ENCODE data around the gene LPA. TPM values are rescaled to one million over a fixed set of nuclear protein-coding genes. Genes with fewer than 3 reads are reported as not detected.
"Not testable (repeated sequence)": the region's sequence is repeated elsewhere in the genome, so short reads cannot be mapped to it uniquely, and the experiment has no call there.

The LPA gene
- total RNA-seq, 2 experiments from 2014 or later: not detected

DNA sequence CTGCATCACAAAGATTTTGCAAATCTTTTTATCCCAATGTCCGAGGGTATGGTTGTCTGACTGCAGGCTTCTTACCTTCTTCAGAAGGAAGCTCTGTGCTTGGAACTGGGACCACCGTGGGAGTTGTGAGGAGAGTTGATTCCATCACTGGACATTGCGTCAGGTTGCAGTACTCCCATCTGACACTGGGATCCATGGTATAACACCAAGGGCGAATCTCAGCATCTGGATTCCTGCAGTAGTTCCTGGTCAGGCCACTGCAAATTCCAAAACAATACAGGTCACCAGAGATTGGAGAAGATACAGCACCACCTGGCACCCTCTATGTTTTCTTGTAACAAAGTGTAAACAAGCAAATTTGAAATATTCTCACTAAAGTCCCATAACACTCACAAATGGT, 77.7 kb downstream of the LPA start:
- Histone ChIP-seq H3K27me3 (ENCODE audit: control insufficient read depth in 1 of 2, insufficient read depth in 2 of 2, low read length in 2 of 2) (peaks cover 0 to 5% of the 10 kb centered on the region in 2 experiments), H3K4me3 (ENCODE audit: low read length) (no peak overlapping the region), H3K27ac (ENCODE audit: low read depth in 1 of 2, low read length in 2 of 2) (no peak overlapping the region), H3K9me3 (ENCODE audit: control insufficient read depth in 1 of 2, insufficient read depth in 1 of 2, low read length in 2 of 2) (no peaks in the 10 kb centered on the region), H3K4me1 (ENCODE audit: insufficient read depth, low read length) (no peaks in the 10 kb centered on the region), H3K36me3 (ENCODE audit: insufficient read depth, low read length) (no peaks in the 10 kb centered on the region)
- H3K36me3 Mint-ChIP-seq (ENCODE audit: low read depth): no peaks in the 10 kb centered on the region
- peaks cover 2% of the 10 kb centered on the region for H3K9me3 Mint-ChIP-seq
- no peaks in the 10 kb centered on the region for H3K4me1 Mint-ChIP-seq (ENCODE audit: low read depth)
- no peak for ATAC-seq (ENCODE audit: poor library complexity)
- H3K4me3 Mint-ChIP-seq: no peak overlapping the region
- no peak overlapping the region for H3K27ac Mint-ChIP-seq
- ChIA-PET CTCF (no interaction called here), POLR2A (no interaction called here)
- TF ChIP-seq, protein P1, sequence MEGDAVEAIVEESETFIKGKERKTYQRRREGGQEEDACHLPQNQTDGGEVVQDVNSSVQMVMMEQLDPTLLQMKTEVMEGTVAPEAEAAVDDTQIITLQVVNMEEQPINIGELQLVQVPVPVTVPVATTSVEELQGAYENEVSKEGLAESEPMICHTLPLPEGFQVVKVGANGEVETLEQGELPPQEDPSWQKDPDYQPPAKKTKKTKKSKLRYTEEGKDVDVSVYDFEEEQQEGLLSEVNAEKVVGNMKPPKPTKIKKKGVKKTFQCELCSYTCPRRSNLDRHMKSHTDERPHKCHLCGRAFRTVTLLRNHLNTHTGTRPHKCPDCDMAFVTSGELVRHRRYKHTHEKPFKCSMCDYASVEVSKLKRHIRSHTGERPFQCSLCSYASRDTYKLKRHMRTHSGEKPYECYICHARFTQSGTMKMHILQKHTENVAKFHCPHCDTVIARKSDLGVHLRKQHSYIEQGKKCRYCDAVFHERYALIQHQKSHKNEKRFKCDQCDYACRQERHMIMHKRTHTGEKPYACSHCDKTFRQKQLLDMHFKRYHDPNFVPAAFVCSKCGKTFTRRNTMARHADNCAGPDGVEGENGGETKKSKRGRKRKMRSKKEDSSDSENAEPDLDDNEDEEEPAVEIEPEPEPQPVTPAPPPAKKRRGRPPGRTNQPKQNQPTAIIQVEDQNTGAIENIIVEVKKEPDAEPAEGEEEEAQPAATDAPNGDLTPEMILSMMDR (IDR thresholded peaks at IDR 0.05): no peak
- H3K27me3 Mint-ChIP-seq: peaks cover 45% of the 10 kb centered on the region
- no peak for DNase-seq
- intact Hi-C loops (cut with DNase I, micrococcal nuclease): no loop called here

DNA sequence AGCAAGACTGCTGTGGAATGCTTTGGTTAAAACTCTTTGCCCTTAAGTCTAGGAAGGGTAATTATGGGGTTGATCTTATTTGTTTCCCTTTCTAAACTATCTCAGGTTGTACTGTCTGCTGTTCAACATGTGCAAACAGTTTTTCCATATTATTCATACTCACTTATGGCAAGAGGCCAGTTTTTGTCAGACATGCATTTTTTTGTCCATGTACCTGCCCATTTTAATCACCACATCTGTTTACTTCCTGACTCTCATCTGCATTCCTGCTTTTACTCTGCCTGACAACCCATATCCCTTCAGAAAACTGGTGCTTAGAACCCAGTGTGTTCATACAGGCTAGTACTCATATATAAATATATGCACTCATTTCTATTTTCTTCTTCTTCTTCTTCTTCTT, 80.3 kb downstream of the LPA start:
- H3K36me3 ChIP-seq (ENCODE audit: insufficient read depth, low read length): no peaks in the 10 kb centered on the region
- no peaks in the 10 kb centered on the region for H3K4me1 Mint-ChIP-seq (ENCODE audit: low read depth)
- no peak overlapping the region for H3K4me3 ChIP-seq (ENCODE audit: low read length)
- H3K9me3 ChIP-seq (ENCODE audit: control insufficient read depth in 1 of 2, insufficient read depth in 1 of 2, low read length in 2 of 2): no peaks in the 10 kb centered on the region
- H3K4me3 Mint-ChIP-seq: no peak overlapping the region
- no peaks in the 10 kb centered on the region for H3K4me1 ChIP-seq (ENCODE audit: insufficient read depth, low read length)
- H3K27ac ChIP-seq (ENCODE audit: low read depth in 1 of 2, low read length in 2 of 2): no peak overlapping the region
- H3K9me3 Mint-ChIP-seq: peaks cover 2% of the 10 kb centered on the region
- peaks cover 50% of the 10 kb centered on the region for H3K27me3 Mint-ChIP-seq
- POLR2A ChIA-PET: no interaction called here
- TF ChIP-seq, protein P1 (IDR thresholded peaks at IDR 0.05): no peak
- ATAC-seq (ENCODE audit: poor library complexity): no peak
- H3K36me3 Mint-ChIP-seq (ENCODE audit: low read depth): no peaks in the 10 kb centered on the region
- intact Hi-C loops (cut with DNase I, micrococcal nuclease): loop anchor here in 1 of 2 experiments (1.0 kb wide), 1 partner anchor 9 kb away; no protein-coding TSS in a partner anchor
- no peak overlapping the region for H3K27ac Mint-ChIP-seq
- CTCF ChIA-PET: no interaction called here
- H3K27me3 ChIP-seq (ENCODE audit: control insufficient read depth in 1 of 2, insufficient read depth in 2 of 2, low read length in 2 of 2): peaks cover 0 to 3% of the 10 kb centered on the region in 2 experiments
- DNase-seq: no peak

DNA sequence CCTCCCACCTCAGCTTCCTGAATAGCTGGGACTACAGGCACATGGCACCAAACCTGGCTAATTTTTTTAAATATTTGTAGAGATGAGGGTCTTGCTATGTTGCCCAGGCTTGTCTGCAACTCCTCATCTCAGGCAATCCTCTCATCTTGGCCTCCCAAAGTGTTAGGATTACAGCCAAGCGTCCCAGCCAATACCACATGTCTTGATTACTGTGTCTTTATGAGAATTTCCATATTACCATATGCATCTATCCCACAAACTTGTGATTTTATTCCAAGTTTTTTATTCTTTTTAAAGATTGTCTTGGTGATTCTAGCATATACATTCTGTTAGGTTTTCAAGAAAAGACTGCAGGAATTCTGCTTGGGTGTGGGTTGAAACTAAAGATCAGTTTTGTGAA, 82.7 kb downstream of the LPA start:
- no peaks in the 10 kb centered on the region for H3K9me3 ChIP-seq (ENCODE audit: control insufficient read depth in 1 of 2, insufficient read depth in 1 of 2, low read length in 2 of 2)
- POLR2A ChIA-PET: no interaction called here
- no peak overlapping the region for H3K27ac ChIP-seq (ENCODE audit: low read depth in 1 of 2, low read length in 2 of 2)
- no peak overlapping the region for H3K27ac Mint-ChIP-seq
- H3K27me3 ChIP-seq (ENCODE audit: control insufficient read depth in 1 of 2, insufficient read depth in 2 of 2, low read length in 2 of 2): peaks cover 3 to 7% of the 10 kb centered on the region in 2 experiments
- ATAC-seq (ENCODE audit: poor library complexity): no peak
- no peak overlapping the region for H3K4me3 ChIP-seq (ENCODE audit: low read length)
- H3K9me3 Mint-ChIP-seq: peaks cover 2% of the 10 kb centered on the region
- H3K4me1 Mint-ChIP-seq (ENCODE audit: low read depth): no peaks in the 10 kb centered on the region
- no peaks in the 10 kb centered on the region for H3K4me1 ChIP-seq (ENCODE audit: insufficient read depth, low read length)
- CTCF ChIA-PET: no interaction called here
- intact Hi-C loops (cut with DNase I, micrococcal nuclease): no loop called here
- no peak for DNase-seq
- H3K4me3 Mint-ChIP-seq: no peak overlapping the region
- H3K27me3 Mint-ChIP-seq: peaks cover 37% of the 10 kb centered on the region
- H3K36me3 Mint-ChIP-seq (ENCODE audit: low read depth): no peaks in the 10 kb centered on the region
- H3K36me3 ChIP-seq (ENCODE audit: insufficient read depth, low read length): no peaks in the 10 kb centered on the region
- TF ChIP-seq, protein P1 (IDR thresholded peaks at IDR 0.05): no peak

DNA sequence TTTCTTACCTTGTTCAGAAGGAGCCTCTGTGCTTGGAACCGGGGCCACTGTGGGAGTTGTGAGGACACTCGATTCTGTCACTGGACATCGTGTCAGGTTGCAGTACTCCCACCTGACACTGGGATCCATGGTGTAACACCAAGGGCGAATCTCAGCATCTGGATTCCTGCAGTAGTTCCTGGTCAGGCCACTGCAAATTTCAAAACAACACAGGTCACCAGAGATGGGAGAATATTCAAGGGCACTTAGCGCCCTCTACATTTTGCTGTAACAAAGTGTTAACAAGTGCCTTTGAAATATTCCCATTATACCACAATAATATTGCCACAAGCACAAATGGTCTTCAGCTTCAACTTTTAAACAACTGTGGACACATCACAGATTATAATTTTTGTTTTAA, 85.6 kb downstream of the LPA start:
- H3K36me3 ChIP-seq (ENCODE audit: insufficient read depth, low read length); H3K4me1 ChIP-seq (ENCODE audit: insufficient read depth, low read length); H3K9me3 Mint-ChIP-seq; H3K4me1 Mint-ChIP-seq (ENCODE audit: low read depth); intact Hi-C loops (cut with DNase I, micrococcal nuclease); H3K4me3 Mint-ChIP-seq; H3K27ac ChIP-seq (ENCODE audit: low read depth in 1 of 2, low read length in 2 of 2); H3K36me3 Mint-ChIP-seq (ENCODE audit: low read depth); H3K9me3 ChIP-seq (ENCODE audit: control insufficient read depth in 1 of 2, insufficient read depth in 1 of 2, low read length in 2 of 2); ATAC-seq (ENCODE audit: poor library complexity); H3K4me3 ChIP-seq (ENCODE audit: low read length); H3K27ac Mint-ChIP-seq; H3K27me3 ChIP-seq (ENCODE audit: control insufficient read depth in 1 of 2, insufficient read depth in 2 of 2, low read length in 2 of 2); DNase-seq; POLR2A ChIA-PET: not testable (repeated sequence)
- CTCF ChIA-PET: interaction anchor here (1.4 kb wide), 1 partner anchor 10 kb away, joined by 3 read pairs; no protein-coding TSS in a partner anchor
- peaks cover 44% of the 10 kb centered on the region for H3K27me3 Mint-ChIP-seq

All from CD4-positive, alpha-beta T cell (primary cell).